GM18870 (cell line): ENCODE data around the gene PGM5.
"Not testable (repeated sequence)": the region's sequence is repeated elsewhere in the genome, so short reads cannot be mapped to it uniquely, and the experiment has no call there.

Experiments used
- ATAC-seq: cut with Tn5 transposase; IDR thresholded peaks from one replicate; pipeline ENCODE4 v1.9.1; 2021; ENCODE audit warnings: moderate library complexity; ENCODE audit not compliant: unreplicated experiment

The PGM5 gene

DNA sequence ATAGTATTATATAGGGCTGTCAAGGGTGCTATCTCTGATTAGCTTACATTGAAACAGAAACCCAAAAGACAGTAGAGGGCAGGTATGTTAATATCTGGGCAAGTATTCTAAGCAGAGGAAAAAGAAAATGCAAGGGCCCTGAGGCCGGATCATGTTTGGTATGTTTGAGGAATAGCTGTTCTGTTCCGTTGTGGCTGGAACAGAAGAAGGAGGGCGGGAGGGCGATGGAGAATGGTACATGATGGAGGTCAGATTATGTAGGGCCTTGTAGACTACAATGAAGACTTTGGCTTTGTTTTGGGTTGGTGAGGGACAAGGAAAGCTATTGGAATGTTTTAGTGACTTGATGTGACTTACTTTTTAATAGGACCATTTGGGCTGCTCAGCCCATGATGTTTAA lies 19.4 kb downstream of the PGM5 start:
- ATAC-seq: not testable (repeated sequence)

DNA sequence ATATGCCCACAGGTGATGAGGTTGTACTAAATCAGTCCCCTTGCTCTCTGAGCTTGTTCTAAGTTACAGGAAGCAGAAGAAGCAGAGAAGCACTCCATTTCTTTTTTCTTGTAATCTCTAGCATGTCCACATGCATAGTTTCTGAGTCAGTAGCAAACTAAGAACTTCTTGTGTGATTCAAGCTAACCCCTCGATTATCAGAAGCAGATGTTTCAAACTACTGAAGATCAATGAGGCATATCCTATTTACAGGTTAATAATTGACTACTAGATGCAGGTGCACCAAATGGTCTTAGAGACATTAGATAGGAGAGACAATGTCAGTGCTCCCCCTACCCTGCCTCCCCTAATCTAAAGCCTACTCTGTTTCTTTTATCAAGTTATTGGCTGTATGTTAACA lies 21.3 kb downstream of the PGM5 start:
- ATAC-seq: peak; percentile 86

DNA sequence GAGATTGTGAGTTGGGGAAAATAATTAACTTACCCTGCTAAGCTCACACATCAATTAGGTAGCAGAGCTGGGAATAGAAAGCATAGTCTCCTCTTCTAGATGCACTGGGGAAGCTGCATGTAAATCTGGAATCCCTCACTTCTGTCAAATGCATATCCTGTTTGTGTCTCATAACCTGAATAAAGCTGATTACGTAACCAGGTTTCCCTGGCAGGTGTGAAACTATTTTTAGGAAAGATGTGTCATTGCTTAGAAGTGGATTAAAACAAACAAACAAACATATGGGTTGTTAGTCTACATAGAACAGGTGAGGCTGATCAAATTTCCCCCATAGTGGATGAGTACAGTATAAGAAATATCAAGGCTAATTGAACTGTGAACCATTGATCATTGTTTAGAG lies 27.5 kb downstream of the PGM5 start:
- ATAC-seq: not testable (repeated sequence)

DNA sequence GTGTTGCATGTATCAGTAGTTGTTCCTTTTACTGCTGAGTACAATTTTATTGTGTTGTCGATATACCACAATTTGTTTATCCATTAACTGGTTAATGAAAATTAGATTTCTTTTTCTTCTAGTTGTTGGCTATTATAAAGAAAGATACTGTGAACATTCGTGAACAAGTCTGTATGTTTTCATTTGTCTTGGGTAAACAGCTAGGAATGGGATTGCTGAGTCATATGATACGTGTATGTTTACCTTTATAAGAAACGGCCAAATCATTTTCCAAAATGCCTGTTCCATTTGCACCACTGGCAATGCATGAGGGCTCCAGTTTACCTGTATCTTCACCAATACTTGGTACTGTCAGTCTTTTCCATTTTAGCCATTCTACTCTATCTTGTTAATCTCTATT lies 33.1 kb downstream of the PGM5 start:
- not testable (repeated sequence) for ATAC-seq

DNA sequence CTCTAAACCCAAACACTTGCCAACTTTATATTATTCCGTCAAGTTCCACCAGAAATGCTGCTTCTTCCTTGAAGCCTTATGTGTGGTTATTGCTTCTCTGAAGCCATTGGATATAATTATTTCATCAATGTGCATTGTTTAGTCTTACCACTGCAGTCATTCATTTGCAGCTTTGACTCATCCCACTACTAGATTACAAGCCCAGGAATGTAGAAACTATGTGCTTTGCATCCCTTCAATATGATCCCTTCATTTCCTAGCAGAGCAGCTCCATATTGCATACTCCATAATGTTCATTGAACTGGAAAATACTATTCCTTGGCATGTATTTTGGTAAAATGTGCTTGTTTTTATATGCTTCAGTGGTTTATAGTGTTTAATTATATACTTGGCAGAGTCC lies 34.3 kb downstream of the PGM5 start:
- ATAC-seq: not testable (repeated sequence)

DNA sequence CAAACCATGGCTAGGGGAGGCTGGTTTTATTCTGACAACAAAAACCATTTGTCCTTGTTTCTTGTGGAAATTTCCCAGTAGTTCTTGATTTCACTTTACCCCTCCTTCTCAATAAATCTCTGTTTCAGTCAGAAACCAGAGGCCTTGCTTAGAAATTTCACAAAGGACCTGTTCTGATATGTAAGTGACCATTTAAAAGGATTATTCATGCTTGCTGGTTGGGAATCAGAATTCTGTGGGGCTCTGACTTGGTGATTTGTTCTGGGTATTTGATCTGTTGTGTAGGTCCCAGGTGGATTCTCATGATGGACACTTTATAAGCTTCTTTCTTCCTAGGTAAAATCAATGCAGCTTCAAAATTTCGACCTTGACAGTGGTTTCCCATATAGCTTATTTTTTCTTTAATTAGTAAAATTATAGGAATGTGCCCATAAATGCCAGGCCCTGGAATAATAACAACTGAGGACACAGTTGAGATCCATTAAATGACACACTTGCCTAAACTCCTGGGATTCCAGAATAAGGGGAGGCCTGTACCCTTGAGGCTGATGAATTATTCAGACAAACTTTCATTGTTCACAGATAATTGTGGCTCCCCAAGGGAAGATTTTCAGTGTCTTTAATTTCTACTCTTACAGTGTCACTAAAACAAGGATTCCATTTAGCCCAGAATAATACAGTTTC lies 40.1 kb downstream of the PGM5 start:
- not testable (repeated sequence) for ATAC-seq

DNA sequence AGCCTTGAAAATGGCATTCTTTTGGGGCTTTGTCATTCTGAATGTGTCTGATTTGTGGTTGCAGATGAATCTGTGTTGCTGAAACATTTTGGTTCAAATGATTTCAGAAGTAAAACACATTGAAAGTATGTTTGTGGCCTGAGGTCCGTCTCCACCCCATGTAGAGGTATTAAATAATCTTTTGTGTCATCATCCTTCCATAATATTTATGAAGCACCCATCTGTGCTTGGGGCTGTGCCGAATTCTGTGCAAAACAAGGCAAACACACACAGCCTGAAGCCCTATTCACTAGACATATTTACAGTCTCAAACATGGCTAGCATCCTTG lies 40.6 kb downstream of the PGM5 start:
- not testable (repeated sequence) for ATAC-seq

DNA sequence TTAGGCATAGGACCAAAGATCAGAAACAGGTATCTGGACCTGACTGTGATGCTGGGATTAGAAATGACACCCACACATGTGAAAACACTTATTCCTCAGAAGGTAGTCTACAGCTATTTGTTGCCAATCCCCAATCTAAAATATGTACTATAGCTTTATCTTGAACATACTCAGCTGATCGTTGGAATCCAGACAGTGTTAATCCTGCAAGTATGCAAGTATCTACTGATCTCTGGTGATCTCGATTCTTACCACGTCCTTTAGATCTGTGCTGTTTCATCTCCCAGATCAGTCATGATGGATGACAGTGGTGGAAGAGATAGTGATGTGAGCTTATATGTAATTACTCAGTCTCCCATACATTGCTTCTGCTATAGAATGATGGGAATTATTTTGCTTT lies 41.4 kb downstream of the PGM5 start:
- not testable (repeated sequence) for ATAC-seq

DNA sequence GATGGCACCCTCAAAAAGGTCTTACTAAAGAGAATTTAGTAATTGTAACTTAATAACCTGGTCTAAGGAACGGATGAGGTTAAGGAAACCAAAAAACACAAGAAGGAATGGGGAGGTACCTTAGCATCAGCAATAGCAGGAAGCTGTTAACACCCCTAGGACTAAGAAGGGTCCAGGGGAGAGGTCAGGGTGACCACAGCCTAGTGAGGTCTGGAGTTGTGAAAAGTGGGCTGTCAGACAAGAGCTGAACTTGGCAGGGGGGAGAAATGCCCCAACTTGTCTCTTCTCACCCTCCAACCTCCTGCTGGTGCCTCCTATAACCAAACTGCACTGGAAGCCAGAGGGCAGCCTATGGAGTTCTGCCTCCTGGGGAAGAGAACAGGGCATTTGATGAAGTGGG lies 41.9 kb downstream of the PGM5 start:
- not testable (repeated sequence) for ATAC-seq

DNA sequence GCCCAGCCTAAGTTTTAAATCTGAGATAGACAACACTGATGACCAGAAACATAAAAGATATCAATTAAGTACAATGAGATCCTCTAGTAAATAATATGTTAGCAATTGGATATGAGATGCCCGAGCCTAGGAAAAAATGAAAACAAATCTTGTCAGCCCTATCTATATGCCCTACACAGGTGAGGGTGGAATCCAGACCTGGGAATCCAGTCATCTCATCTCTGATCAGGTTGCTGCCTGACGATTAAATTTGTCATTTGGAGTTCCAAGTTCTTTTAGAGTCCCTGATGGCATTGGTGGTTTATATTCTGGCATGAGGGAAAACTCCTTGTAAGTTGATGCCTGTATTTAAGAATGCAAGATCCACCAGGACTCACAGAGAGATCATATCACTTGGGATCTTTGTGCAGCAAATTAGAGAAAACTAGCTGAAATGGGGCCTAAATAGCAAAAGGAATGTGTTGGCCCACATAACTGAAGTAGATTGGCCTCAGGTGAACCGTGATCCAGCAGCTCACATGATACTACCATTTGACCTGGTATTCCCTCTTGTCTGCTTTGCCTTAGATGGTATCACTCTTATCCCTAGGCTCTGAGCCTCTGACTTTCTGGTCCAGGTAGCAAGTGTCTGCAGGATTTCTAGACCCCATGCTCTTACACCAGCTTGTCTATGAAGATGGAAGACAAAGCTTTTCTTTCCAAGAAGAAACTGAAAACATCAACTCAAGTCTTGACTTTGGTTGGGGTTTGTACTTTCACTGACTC lies 48.2 kb downstream of the PGM5 start:
- not testable (repeated sequence) for ATAC-seq

DNA sequence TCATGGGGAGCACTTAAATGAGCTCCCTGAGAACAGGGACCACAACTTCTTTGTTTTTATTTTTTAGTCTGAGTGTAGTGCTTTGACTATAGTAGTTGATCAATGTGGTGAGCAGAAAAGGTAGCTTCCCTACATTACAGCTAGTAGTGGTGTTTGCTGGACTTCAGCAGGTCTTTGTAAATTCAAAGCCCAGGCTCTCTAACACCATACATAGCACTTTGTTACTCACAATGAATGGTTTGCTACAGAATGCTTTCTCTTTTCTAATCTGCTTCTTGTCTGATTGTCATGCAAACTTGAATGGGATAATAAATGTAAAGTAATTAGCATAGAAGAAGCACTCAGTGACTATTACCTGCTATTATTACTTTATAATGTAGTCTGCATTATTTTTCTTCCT lies 55.5 kb downstream of the PGM5 start:
- not testable (repeated sequence) for ATAC-seq

DNA sequence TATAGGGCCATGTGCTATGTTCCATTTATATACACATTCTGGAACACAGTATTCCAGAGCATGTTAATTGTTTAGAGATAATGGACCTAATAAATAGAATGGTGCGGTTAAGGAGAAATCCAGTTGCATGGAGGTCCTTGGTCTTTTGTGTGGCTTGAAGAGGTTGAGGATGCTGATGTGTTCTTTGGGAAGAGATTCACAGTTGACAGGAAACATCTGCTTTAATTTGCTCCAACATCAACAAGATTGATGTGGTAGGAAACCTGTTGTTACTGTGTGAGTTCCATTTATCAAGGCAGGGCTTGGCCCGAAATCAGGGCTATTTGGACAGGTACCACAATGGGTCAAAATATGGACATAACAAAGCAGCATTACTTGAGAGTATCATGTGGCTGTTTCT lies 56.3 kb downstream of the PGM5 start:
- not testable (repeated sequence) for ATAC-seq

DNA sequence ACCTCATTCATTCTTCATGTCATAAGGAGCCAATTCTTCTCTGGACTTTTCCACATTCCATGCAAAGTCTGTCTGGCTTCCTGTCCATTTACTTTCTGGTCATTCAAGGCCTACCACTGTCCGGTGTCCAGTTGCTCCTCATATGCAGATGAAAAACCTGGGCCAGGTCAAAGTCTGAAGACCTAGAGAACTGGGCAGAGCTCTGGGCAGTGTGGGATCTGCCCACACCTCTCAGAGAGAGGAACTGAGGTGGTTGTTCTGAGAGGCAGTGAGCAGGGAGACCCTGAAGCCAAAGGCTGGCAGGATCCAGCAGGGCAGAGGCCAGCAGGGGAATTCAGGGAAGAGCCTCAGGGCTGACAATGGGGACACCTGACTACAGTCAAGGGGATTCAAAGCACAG lies 58.7 kb downstream of the PGM5 start:
- ATAC-seq: not testable (repeated sequence)

DNA sequence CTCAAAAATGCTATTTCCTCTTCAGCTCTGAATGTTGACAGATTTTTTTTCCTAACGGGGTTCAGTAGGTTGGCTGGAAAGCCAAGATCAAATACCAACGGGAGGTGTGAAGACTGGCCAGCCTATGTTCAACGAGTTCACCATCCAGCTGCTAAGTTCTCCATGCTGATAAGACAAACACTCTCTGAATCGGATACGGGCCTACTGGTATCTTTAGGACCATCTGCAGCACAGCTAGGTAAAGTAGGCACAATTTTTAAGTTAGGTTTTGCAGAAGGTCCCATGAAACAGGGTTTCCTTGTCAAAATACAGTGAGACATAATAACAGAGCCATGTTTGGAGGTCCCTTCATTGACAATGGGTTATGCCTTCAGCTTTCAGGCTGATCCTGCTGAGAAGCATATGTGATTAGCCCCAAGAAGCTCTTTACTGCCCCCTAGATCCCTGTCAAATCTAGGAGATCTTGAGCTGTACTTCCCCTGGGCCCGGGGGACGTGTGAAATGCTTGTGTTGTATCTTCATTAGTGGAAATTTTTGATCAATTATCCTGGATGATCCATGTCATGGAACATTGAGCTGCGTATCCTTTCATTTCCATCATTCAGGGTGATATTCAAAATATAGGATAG lies 60.6 kb downstream of the PGM5 start:
- no peak for ATAC-seq

DNA sequence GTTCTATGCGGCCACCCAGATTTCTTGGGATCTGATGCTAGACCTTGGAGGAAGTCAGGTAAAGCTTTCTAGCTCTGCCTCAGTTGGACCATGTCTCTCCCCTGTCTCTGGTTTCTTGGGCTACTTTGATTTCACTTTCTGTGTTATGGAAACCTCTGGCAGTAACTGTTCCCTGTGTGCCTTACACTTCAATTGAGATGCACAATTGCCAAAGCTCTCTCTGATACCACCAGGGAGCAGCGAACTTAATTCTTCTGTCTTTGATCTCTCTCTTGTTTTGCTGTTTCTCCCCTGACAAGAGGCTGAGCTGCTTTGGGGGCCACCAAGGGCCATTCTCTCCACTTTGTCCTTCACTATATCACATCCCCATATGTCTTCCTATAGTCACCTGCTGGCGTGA lies 61.4 kb downstream of the PGM5 start:
- no peak for ATAC-seq

DNA sequence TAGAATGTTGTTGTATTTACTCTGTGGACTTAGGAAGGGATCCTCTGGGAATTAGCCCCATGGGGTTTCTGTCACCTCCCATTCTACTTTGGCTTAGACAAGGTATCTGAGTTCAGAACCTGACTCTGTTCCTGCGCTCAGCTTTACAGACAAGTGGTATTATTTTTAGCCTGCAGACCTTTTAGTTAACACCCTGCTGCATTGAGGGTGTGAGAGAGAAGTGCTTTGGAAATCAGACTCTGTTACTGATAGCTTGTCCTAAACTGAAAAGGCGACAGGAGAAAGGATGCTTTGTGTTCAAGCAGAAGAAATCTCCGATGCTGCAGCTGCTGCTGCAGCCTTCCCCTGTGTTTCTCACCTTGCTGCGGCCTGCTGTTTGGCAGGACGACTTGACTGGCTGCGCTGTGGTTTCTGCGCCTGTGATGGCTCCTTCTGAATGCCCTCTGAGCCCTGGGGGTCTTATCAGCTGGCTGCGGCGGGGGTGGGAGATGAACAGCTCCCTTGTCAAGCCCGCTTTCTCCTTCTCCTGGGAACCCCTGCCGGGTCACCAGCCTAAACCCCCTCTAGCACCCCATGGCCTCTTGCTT lies 61.9 kb downstream of the PGM5 start:
- ATAC-seq: no peak

DNA sequence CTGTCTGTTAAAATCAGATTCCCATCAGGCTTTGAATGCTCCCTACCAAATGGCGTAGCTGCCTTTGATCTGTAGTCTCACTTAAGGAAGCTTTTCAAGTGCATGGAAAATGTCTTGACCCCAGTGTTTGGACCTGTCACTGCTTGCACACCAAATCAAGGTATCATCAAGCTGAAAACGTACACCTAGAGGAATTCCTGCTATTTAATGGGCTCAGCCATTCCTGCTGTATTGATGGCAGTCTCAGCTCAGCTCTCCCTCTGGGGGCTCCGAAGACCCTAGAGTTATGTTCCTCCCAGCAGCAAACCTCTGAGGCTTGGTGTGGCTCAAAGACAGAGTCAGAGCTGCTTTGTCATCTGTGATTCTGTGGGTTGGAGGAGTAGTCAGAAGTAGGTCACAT lies 63.5 kb downstream of the PGM5 start:
- no peak for ATAC-seq

DNA sequence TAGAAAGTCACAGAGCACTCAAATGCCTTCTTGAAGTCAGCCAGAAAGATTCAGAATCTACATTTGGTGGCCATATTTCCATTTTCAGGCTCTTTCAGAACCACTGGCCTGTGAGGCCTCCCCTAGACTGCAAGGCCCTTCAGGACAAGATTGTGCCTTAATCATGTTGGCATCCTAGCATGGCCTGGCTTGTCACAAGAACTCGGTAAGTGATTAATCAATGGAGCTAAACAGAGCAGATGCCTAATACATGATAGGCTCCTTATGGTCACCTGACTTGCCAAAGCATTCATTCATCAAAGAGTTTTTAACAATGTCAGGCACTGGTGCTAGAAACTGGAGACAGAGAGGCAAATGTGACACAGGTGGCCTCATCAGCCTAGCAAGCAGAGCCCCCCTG lies 70.3 kb downstream of the PGM5 start:
- no peak for ATAC-seq

DNA sequence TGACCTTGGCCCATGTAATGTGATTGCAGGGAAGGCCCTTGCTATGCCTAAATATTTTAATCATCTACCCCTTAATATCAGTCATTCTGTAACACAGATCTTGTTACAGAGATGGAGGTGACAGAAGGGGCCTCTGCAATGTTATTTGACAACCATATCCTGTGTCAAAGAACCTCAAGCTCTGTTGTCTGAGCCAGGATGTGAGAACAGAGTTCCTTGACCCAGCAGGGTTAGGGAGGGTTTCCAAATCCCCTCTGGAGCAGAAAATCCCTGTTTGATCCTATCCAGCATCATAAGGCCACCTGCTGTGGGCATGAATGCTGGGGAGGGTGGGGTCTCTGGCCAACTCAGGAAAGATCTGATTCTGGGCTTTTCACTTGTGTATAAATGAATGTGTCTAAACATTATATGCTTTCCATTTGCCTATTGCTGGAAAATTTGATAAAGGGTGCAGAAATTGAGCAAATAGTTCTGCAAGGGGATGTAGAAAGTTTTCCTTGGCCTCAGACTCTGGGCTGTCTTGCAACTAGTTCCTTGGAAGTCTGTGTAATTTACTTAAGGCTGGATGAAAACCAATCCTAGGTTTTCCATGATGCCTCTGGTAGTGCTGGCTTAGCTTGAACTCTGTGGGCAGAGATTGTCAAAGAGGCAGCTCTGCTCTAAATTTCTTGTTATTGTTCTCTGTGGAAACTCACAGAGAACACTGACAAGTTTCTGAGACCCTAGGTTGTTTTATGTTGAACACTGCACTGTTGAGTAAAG lies 71.0 kb downstream of the PGM5 start:
- no peak for ATAC-seq

DNA sequence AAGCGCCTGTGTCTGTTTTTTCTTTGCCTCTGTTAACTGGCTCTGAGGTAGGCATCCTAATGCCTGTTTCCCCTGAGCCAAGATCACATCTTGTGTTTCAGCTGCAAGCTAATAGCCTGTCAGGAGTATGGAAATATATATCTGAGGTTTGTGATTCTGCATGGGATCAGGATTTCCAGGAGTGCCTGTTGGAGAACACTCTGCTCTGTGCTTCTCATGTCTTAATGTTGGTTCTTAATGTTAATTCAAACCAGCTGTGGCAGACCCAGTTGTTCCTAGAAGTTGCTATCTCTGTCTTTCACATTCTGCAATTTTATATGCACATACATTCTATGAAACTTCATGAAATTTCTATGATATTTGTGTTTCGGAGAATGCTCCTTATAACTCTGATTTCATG lies 72.1 kb downstream of the PGM5 start:
- ATAC-seq: no peak

DNA sequence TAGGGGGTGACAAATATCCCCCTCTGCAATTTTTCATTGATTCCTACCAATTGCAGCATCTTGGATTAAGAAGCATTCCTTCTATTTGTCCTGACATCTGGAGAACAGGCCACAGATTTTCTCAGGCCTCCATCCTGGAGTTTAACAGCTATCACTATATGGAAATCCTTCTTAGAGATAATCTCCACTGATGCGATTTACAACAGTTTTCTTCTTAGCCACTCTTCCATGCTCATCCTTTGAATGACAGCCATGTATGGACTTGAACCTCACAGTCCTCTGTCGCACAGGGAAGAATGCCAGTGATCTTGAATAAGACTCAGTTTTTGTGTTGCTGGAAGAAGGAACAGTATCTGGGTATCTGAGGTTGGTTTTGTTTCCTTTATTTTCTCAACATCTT lies 73.2 kb downstream of the PGM5 start:
- no peak for ATAC-seq
